HepG2 (cell line): ENCODE results near the gene PET100. TPM values are rescaled to one million over a fixed set of nuclear protein-coding genes. Genes with fewer than 3 reads are reported as not detected.
A peak's percentile ranks its signal among the peaks of the same experiment; 100 is the strongest.

Experiments used
- AGO2 ChIP-seq: fragments of 200-400 bp; formaldehyde crosslinking; optimal IDR thresholded peaks from 2 replicates; pipeline ENCODE3; 2017; ENCODE audit warnings: mild to moderate bottlenecking, low read depth, low read length, moderate library complexity
- BRF2 ChIP-seq: sonication (generic); formaldehyde crosslinking; IDR thresholded peaks from 2 replicates; pipeline ENCODE4 v1.8.1; 2022; ENCODE audit warnings: mild to moderate bottlenecking, missing genetic modification reagents
- CEBPB ChIP-seq: IDR thresholded peaks from 2 replicates; pipeline ENCODE4 v1.6.1; 2011; ENCODE audit warnings: low read depth, low read length, improper control_type of control experiment, borderline replicate concordance
- CENPT ChIP-seq: sonication (generic); formaldehyde crosslinking; IDR thresholded peaks from 2 replicates; pipeline ENCODE4 v1.8.0; 2022; ENCODE audit warnings: low read depth, mild to moderate bottlenecking, moderate library complexity, missing genetic modification reagents
- HMG20B ChIP-seq: conservative IDR thresholded peaks from 2 replicates; pipeline ENCODE4 v1.6.1; 2016; ENCODE audit warnings: missing genetic modification reagents, missing compliant biosample characterization
- MBNL3 ChIP-seq: fragments of 250-450 bp; sonication (Bioruptor Pico); conservative IDR thresholded peaks from 2 replicates; pipeline ENCODE4 v1.8.0; 2022; ENCODE audit warnings: mild to moderate bottlenecking, inconsistent platforms
- MED1 ChIP-seq: sonication (generic); formaldehyde crosslinking; IDR thresholded peaks from 2 replicates; pipeline ENCODE4 v1.4.0; 2020; ENCODE audit warnings: missing genetic modification reagents
- NBN ChIP-seq: fragments of 450-650 bp; conservative IDR thresholded peaks from 2 replicates; pipeline ENCODE4 v1.6.1; 2017
- NR2F1 ChIP-seq, 2 experiments: fragments of 450-650 bp in 1 of 2; formaldehyde crosslinking in 1 of 2; IDR thresholded peaks; 2 replicates each; pipeline versions ENCODE4 v1.5.0 to v1.6.1; 2016 to 2020; ENCODE audit warnings: mild to moderate bottlenecking in 1 of 2, missing compliant biosample characterization in 1 of 2, missing genetic modification reagents in 1 of 2, moderate library complexity in 1 of 2
- NR2F6 ChIP-seq, 2 experiments: IDR thresholded peaks; 2 replicates each; pipeline ENCODE4 v1.6.1; 2016; ENCODE audit warnings: antibody characterized with exemption in 1 of 2, mild to moderate bottlenecking in 1 of 2
- SETDB1 ChIP-seq: sonication (generic); formaldehyde crosslinking; IDR thresholded peaks from 2 replicates; pipeline ENCODE4 v1.5.1; 2020; ENCODE audit warnings: missing genetic modification reagents, mild to moderate bottlenecking, borderline replicate concordance
- SYNCRIP ChIP-seq: fragments of 200-400 bp; formaldehyde crosslinking; IDR thresholded peaks from 2 replicates; pipeline ENCODE4 v1.6.1; 2018; ENCODE audit warnings: mild to moderate bottlenecking, low read depth, low read length; ENCODE audit not compliant: insufficient read depth
- ZMYM3 ChIP-seq: sonication (generic); formaldehyde crosslinking; IDR thresholded peaks from 2 replicates; pipeline ENCODE4 v1.5.1; 2020; ENCODE audit warnings: mild to moderate bottlenecking, missing genetic modification reagents
- ZNF281 ChIP-seq: sonication (generic); formaldehyde crosslinking; IDR thresholded peaks from 2 replicates; pipeline ENCODE4 v1.4.0; 2020; ENCODE audit warnings: missing genetic modification reagents, borderline replicate concordance
- ZNF362 ChIP-seq: sonication (generic); formaldehyde crosslinking; IDR thresholded peaks from 2 replicates; pipeline ENCODE4 v1.4.0; 2020; ENCODE audit warnings: missing genetic modification reagents, mild to moderate bottlenecking, borderline replicate concordance
- ZNF496 ChIP-seq: sonication (generic); formaldehyde crosslinking; IDR thresholded peaks from 2 replicates; pipeline ENCODE4 v1.8.1; 2023; ENCODE audit warnings: mild to moderate bottlenecking, moderate library complexity, missing genetic modification reagents; ENCODE audit not compliant: insufficient replicate concordance
- ZNF691 ChIP-seq: sonication (generic); formaldehyde crosslinking; IDR thresholded peaks from 2 replicates; pipeline ENCODE4 v1.4.0; 2020; ENCODE audit warnings: missing genetic modification reagents, low read depth, mild to moderate bottlenecking, borderline replicate concordance
- ZNF770 ChIP-seq: sonication (generic); formaldehyde crosslinking; IDR thresholded peaks from 2 replicates; pipeline ENCODE4 v1.5.0; 2020; ENCODE audit warnings: mild to moderate bottlenecking, missing genetic modification reagents
- polyA plus RNA-seq, 8 experiments: library from polyadenylated mRNA; depleted of rRNA in 3 of 8; stranded (reverse) in 7 of 8; unstranded in 1 of 8; fragments of >200 nt; fragmentation: Illumina TruSeq in 4 of 8; extraction: Trizol in 4 of 8; gene quantifications; 2 replicates each; pipeline versions ENCODE4 v1.2.1 to v1.2.3, GENCODE V29; 2011 to 2016; ENCODE audit warnings: low read depth in 4 of 8, missing spikeins in 1 of 8, mixed read lengths in 1 of 8; ENCODE audit not compliant: insufficient read depth in 1 of 8
- total RNA-seq, 5 experiments: library from RNA; depleted of rRNA; stranded (reverse); fragments of >200 nt; fragmentation: Illumina TruSeq; extraction: Trizol; gene quantifications; 2 replicates each; pipeline ENCODE4 v1.2.3, GENCODE V29; 2016; ENCODE audit warnings: low read depth in 1 of 5

The PET100 gene
- total and polyA plus RNA-seq, 2 of the 13 experiments (the other 11 are each of a cell fraction or from before 2014, with no cell fraction given) = 22.3 to 66.5 TPM

DNA sequence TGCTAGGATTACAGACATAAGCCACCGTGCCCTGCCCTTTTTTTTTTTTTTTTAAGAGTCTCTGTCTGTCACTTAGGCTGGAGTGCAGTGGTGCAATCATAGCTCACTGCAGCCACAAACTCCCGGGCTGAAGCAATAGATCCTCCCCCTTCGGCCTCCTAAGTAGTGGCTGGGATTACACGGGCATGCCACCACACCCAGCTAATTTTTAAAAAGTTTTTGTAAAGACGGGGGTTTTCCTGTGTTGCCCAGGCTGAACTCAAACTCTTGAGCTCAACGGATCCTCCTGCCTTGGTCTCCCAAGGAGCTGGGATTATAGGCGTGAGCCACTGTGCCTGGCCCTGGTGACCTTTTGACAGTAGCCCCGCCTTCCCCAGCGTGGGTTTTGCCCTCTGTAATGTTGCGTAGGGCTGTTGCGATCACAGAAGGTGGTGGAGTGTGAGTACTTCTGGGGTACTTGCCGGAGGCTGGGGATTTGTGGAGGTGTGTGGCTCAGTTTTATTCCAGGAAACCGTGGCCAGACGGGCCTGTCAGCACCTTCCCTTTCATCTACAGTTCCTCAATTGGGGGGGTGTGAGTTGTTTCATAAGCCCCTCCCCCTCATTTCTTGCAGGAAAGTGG, 27.6 kb downstream of the PET100 start (continued):
- TF ChIP-seq ZNF362 = peak; percentile 71; the same call in 1 of the 2 replicates
- TF ChIP-seq HMG20B (CRISPR knock-in tag) = no peak
- no peak for TF ChIP-seq NBN
- no peak for TF ChIP-seq MBNL3 (CRISPR knock-in tag)
- TF ChIP-seq AGO2 = no peak
- TF ChIP-seq ZNF496 (CRISPR knock-in tag) = no peak
- TF ChIP-seq ZNF691 (CRISPR knock-in tag) = no peak
- peak; percentile 50 for TF ChIP-seq CEBPB
- 0 out of 2 replicates have a peak, but pooled peaks have one; percentile 7 for TF ChIP-seq ZMYM3 (CRISPR knock-in tag)
- TF ChIP-seq BRF2 (CRISPR knock-in tag) = no peak
- TF ChIP-seq CENPT (CRISPR knock-in tag) = no peak
- TF ChIP-seq ZNF281 = no peak
- peak; percentile 44 to 49; a peak in 1 of 4 replicates for TF ChIP-seq NR2F1 (CRISPR knock-in tag; IDR thresholded peaks at IDR 0.05)
- peak; percentile 80 for TF ChIP-seq ZNF770 (CRISPR knock-in tag)
- TF ChIP-seq SYNCRIP = no peak
- TF ChIP-seq MED1 (CRISPR knock-in tag) = no peak
- no peak for TF ChIP-seq SETDB1 (CRISPR knock-in tag)
- peak; percentile 44; the same call in 1 of the 2 replicates for TF ChIP-seq NR2F6 (IDR thresholded peaks at IDR 0.05)
- no peak for TF ChIP-seq NR2F6 (CRISPR knock-in tag; IDR thresholded peaks at IDR 0.05)
